ENCODE data around the gene CASP3. TPM values are rescaled to one million over a fixed set of nuclear protein-coding genes. Genes with fewer than 3 reads are reported as not detected.
"Not testable (repeated sequence)": the region's sequence is repeated elsewhere in the genome, so short reads cannot be mapped to it uniquely, and the experiment has no call there.

CASP3 gene
- total RNA-seq, 1 donor from 2014 or later: 40.8 TPM

- Mint-ChIP-seq H3K9me3 (no peaks in the 10 kb centered on the region), H3K4me1 (ENCODE audit: unreplicated experiment) (peaks cover 24% of the 10 kb centered on the region), H3K36me3 (peaks cover 52% of the 10 kb centered on the region), H3K27ac (no peak overlapping the region), H3K4me3 (no peak overlapping the region), H3K27me3 (no peaks in the 10 kb centered on the region)
- no peak for DNase-seq (ENCODE audit: extremely low spot score, unreplicated experiment)
- TF ChIP-seq CTCF (conservative IDR thresholded peaks at IDR 0.05): no peak
These were observed 24.2 kb downstream of the CASP3 start for GRCh38 chr4:184624972-184625554.

GRCh38 chr4:184624504-184624903, 24.7 kb downstream of the CASP3 start:
- H3K9me3 Mint-ChIP-seq; H3K27ac Mint-ChIP-seq; H3K27me3 Mint-ChIP-seq; DNase-seq (ENCODE audit: extremely low spot score, unreplicated experiment); H3K4me3 Mint-ChIP-seq: not testable (repeated sequence)
- peaks cover 24% of the 10 kb centered on the region for H3K4me1 Mint-ChIP-seq (ENCODE audit: unreplicated experiment)
- H3K36me3 Mint-ChIP-seq: peaks cover 48% of the 10 kb centered on the region

- Mint-ChIP-seq H3K4me1 (ENCODE audit: unreplicated experiment) (peaks cover 21% of the 10 kb centered on the region), H3K27ac (no peak overlapping the region), H3K4me3 (no peak overlapping the region), H3K36me3 (peaks cover 20% of the 10 kb centered on the region), H3K9me3 (no peaks in the 10 kb centered on the region), H3K27me3 (no peaks in the 10 kb centered on the region)
- TF ChIP-seq CTCF (conservative IDR thresholded peaks at IDR 0.05): no peak
- DNase-seq (ENCODE audit: extremely low spot score, unreplicated experiment): no peak
These were observed 27.7 kb downstream of the CASP3 start for GRCh38 chr4:184621518-184621917.

- Mint-ChIP-seq H3K27me3 (no peaks in the 10 kb centered on the region), H3K9me3 (no peaks in the 10 kb centered on the region), H3K36me3 (peaks cover 10% of the 10 kb centered on the region), H3K4me1 (ENCODE audit: unreplicated experiment) (peaks cover 12% of the 10 kb centered on the region), H3K4me3 (no peak overlapping the region), H3K27ac (no peak overlapping the region)
- no peak for DNase-seq (ENCODE audit: extremely low spot score, unreplicated experiment)
- no peak for TF ChIP-seq CTCF (conservative IDR thresholded peaks at IDR 0.05)
These were observed 28.9 kb downstream of the CASP3 start for GRCh38 chr4:184620212-184620867.

GRCh38 chr4:184617600-184618196, 31.5 kb downstream of the CASP3 start:
- no peak for DNase-seq (ENCODE audit: extremely low spot score, unreplicated experiment)
- no peak overlapping the region for H3K27ac Mint-ChIP-seq
- H3K4me1 Mint-ChIP-seq (ENCODE audit: unreplicated experiment): peaks cover 5% of the 10 kb centered on the region
- H3K9me3 Mint-ChIP-seq: peaks cover 5% of the 10 kb centered on the region
- H3K27me3 Mint-ChIP-seq: no peaks in the 10 kb centered on the region
- H3K36me3 Mint-ChIP-seq: peaks cover 4% of the 10 kb centered on the region
- no peak for TF ChIP-seq CTCF (conservative IDR thresholded peaks at IDR 0.05)
- H3K4me3 Mint-ChIP-seq: no peak overlapping the region

All from type B pancreatic cell (in vitro differentiated cells).